Vagina (tissue), 2 donors: Measurements from ENCODE around the gene ADCY9.

Source experiments
- CTCF ChIP-seq, 3 experiments: fragments of 450-650 bp in 2 of 3; fragments of 200-600 bp in 1 of 3; sonication (generic) in 1 of 3; IDR thresholded peaks; one replicate each; pipeline ENCODE4 v1.5.1; 2017 to 2019; ENCODE audit warnings: antibody characterized with exemption in 3 of 3, mild to moderate bottlenecking in 2 of 3, moderate library complexity in 2 of 3
- POLR2A ChIP-seq, 2 donors: fragments of 450-650 bp; IDR thresholded peaks; one replicate each; pipeline ENCODE4 v1.6.1; 2017; ENCODE audit warnings: antibody characterized with exemption in 2 of 2, mild to moderate bottlenecking in 2 of 2, moderate library complexity in 2 of 2
- POLR2AphosphoS5 ChIP-seq, 2 donors: sonication (generic); formaldehyde crosslinking; IDR thresholded peaks; one replicate each; pipeline ENCODE4 v1.9.0; 2017; ENCODE audit warnings: antibody characterized with exemption in 2 of 2, mild to moderate bottlenecking in 2 of 2, low read depth in 1 of 2; ENCODE audit not compliant: insufficient read depth in 1 of 2

- TF ChIP-seq POLR2A (IDR thresholded peaks at IDR 0.05) (no peak), CTCF (IDR thresholded peaks at IDR 0.05) (no peak), POLR2AphosphoS5 (IDR thresholded peaks at IDR 0.05; ENCODE audit: insufficient read depth in 1 of 2, low read depth in 1 of 2) (no peak)
Observed at GRCh38 chr16:4089811-4090301, 26.4 kb downstream of the ADCY9 start.
